Activated naive CD4-positive, alpha-beta T cell treated with anti-CD3 and anti-CD28 coated beads, Interleukin-2, amount 50 U/mL, for 16 hours (primary cell): ENCODE measurements around the gene NECAB2.

ENCODE experiments used
- DNase-seq: peaks from one replicate; pipeline ENCODE4 v3.0.0-alpha.2; 2020

The NECAB2 gene

DNA sequence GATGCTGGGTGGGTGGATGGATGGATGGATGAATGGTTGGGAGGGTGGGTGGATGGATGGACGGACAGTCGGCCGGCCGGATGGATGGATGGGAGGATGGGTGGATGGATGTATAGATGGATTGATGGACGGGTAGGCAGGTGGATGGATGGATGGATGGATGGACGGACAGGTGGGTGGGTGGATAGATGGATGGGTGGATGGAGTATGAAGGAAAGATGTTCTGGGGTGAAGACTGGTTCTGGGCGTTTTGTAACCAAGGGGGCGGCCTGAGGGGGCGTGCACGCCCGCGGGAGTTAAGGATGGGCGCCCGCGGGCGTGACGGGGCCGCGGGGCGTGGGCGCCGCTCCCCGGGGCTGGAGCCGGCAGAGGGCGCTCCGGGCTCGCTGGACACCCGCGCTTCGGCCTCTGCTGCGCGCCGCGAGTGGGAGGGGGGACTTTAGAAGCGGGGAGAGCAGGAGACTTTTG is at the start of gene NECAB2:
Gene NECAB2, plus strand, starts transcription at position 407 of the 468 bp plus-strand sequence. CDS start 405 bp downstream, outside the sequence.
- DNase-seq = no peak

DNA sequence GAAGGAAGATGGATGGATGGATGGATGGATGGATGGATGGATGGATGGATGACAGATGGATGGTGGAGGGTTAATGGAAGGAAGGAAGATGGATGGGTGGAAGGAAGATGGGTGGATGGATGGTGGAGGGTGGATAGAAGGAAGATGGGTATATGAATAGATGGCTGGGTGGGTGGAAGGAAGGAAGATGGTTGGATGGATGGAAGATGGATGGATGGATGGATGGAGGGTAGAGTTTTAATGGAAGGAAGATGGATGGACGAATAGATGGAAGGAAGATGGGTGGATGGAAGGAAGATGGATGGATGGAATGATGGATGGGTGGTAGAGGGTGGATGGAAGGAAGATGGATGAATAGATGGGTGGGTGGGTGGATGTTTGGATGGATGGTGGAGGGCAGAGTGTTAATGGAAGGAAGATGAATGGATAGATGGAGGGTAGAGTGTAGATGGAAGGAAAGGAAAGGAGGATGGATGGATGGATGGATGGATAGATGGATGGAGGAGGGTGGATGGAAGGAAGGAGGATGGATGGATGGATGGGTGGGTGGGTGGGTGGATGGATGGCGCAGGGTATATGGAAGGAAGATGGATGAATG is 47.1 kb upstream of the NECAB2 start:
- DNase-seq = no peak

DNA sequence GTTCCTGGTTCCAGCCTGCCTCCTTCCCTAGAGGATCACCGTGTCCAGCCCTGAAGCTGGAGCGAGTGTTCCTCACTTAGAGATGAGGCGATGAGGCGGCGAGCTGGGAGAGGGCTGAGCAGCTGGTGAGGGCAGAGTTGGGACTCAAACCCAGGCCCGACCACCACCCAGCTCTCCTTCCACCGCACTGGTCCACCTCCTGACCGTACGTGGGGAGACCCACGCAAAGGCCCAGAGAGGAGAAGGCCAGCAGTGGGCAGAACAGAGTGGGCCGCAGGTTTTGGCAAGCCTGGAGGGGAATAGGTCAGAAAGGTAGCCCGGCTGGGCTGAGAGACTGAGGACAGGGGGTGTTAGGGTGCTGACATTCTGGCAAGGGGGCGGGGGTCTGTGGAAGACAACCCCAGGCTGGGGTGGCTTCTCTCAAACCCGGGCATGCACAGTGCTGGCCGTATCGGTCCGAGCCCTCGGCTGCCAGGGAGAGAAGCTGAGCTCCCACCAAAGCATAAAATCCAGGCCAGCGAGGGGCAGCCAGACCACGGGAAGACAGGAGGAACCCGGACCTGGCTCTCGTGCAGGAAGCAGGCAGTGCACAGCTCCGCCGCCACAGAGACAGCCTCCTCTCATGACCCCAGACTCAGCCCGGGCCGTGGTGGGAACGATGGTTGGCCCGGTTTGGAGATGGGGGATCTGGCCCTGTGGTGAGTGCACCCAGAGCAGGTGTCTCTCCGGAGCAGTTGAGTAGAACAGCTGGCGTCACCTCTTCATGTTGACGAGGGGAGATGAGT is 44.3 kb upstream of the NECAB2 start:
- no peak for DNase-seq

DNA sequence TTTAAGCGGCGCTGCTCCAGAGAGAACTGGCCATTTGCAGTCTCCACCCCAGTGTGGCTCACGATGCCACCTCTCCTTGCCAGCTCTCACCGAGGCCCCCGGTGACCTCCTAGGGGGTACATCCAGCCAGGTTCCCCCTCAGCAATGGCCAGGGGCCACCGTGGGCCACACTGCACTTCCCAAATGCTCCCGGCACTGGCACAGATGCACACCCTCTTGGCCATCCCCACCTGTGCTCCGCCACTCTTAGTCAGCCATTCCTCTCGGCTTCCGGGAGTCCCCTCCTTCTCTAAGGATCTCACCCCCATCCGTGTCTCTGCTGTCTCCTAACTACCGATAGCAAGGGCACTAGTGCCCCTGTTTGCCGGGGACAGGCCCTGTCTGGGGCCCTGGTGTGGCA is 43.4 kb upstream of the NECAB2 start:
- no peak for DNase-seq

DNA sequence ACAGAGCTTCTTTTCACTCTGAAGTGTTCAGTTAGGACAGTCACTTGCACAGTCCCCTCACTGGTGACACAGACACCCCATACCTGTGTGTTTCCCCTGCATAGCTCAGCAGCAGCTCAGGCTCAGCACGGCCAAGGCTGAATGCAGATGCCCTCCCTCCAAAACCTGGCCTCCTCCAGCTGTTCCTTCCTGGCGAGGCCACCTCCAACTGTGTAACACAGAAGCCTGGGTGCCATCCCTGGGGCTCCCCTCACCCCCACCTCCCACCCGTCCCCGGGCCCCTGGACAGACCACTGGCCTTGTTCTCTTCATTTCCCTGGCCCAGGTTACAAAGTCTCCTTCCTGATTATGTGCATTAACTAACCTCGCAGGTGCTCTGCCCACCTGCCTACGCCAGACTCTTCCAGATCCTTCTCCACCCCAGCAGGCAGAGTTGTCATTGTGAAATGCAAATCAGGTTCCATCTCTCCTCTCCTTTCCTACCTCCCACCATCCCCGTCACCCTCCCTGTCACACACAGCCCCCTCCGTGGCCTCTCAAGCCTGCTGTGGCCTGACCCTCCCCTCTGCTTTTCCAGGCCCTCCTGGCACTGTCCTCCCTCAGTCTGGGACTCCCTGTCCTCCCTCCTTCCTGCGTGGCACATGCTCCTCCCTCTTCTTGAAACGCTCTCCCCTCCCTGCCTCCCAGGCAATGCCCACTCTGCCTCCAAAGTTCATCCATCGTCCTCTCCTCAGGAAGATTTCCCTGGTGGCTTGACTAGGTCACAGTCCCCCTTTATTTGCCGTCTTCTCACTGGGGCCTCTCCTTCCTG is 42.7 kb upstream of the NECAB2 start:
- DNase-seq = no peak

DNA sequence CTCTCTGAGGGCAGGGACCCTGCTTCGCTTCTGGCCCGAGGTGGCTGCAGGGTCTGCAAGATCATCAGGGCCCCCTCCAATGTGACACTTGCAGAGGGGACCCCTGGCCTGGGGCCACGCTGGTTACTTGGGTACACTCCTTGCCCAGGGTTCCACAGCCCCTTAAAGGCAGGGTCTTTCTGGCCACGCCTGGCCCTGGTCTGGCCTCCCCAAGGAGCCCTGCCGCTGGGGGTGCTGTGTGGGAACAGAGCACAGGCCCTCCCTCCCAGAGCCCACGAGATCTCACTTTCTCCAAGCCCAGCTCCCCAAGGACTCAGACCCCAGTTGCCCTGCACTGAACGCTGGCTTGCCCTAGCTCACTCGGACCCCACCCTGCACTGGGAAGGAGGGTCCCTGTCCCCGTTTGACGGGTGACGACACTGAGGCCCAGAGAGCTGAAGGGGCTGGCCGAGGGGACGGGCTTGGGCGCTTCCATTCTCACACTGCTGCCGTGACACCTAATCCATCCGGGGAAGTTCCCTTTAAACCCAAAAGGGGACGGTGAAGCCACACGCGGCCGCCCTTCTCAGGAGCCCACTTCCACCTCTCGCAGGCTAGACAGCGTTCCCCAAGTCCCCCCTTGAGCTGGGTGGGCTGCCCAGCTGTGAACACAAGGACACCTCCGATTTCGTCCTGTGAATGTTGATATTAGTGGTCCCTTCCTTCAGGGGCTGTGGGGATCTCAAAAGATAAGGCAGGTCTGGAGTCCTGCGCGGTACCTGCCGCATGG is 41.9 kb upstream of the NECAB2 start:
- no peak for DNase-seq

DNA sequence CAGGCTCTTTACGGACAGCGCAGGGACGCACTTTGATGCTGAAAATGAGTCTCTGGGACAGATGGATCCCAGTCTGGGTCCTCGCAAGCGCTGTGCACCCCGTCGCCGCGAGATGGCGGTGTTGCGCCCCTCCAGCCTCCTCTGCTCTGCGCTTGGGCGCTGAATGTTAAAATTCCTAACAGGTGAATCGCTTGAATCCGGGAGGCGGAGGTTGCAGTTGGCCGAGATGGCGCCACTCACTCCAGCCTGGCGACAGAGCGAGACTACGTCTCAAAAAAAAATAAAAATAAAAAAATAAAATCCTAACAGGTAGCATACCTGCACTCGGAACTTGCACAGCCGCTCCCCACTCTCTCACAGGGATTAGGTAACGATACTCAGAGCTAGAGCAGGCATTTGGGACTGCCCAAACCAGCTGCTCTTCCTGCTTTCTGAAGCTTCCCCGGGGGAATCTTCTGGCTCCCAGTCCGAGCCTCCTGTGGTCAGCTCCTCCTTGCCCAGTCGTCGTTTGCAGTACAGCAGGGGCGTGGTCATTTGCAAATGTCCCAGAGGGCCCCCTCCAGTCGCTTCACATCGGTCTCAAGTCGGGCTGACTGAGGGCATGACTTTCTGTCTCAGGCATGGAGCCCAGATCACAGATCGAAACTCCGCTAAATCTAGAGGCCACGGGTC is 41.2 kb upstream of the NECAB2 start:
- peak; percentile 65 for DNase-seq

DNA sequence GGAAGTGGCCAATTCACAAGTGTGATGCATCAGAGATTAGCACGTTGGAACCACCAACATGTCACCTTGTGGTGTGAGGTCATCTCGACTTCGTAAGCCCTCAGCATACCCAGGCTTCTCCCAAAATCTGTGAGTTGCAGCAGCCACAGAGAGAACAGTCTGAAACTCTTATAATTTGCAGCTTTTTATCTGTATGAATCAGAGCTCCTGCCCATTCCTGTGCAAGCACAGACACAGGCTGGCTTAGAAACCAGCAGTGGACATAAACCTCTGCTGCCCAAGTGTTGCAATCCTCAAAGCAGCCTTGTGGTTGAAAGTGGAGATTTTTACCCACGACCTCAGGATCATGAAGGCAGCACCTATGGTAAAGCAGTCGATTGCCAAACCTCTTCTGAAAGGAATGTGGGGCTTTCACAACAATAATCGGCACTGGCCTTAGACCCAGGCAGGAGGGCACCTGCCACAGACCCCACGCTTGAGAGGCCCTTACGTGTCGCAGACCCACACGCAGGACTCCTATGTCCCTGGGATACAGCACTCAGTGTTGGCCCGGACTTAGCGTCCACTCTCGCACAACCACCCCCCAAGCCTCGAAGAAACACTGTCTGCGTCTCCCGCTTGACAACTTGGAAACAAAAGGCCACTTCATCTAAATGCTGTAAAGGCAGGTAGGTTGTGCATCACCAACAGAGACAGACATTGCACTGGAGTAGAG is 39.5 kb upstream of the NECAB2 start:
- DNase-seq = no peak

DNA sequence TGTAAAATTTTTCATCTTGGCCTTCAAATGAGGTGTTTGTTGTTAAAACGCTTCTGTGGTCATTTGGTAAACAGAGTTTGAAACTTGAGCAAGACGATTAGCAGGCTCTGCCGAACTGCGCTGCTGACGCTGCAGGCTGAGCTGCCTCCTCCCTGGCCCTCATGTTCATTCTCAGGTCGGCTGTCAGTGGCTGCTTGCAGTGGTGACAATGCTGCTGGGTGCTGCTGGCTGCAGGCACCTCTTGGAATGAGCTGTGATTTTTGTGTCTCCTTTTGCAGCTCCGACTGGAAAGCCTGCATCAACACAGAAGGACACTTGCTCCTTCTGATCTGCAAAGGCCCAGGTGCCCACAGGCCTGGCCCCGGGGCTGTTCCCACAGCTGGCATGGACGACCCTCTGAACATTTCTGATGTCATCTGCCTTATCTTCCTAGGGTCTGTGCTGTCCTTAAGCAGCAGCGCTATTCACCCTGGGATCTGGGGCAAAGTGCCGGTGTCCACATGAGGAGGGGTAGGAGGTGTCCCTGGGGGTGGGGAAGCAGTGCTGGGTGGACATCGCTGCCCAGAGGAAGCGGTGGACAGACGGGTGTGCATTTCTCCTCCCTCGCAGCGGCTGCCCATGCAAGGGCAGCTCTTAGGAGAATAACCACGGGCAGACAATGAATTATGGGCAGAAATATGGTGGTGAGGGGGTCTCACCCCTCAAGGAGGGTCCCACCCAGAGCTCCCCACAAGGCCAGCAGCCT is 38.1 kb upstream of the NECAB2 start:
- DNase-seq = no peak

DNA sequence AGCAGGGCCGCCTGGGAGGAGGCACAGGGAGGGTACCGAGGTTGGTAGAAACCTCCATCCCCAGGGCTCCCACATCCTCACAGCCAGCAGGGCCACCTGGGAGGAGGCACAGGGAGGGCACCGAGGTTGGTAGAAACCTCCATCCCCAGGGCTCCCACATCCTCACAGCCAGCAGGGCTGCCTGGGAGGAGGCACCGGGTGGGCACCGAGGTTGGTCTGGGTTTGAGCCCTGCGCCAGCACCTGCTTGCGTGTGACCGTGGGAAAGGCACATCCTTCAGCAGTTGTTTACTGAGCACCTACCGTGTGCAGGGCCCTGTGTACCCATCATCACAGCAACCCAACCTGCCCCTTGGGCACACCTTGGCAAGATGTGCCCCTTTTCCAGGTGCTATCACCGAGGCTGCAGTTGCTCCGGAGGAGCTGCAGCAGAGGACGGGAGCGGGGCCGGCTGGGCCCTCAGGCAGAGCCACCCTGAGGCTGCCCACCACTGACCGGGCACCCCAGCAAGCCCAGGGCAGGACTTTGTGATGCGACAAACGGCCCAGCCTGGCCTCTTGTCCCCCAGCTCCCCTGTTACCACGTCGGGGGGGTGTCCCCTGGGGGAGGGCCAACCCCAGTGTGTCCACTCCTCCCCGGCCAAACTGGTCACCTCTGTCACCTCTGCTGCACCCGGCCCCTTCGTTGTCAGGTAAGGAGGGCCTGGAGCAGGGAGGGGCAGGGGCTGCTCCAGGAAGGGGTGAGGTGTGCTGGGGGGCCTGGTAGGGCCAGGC is 37.1 kb upstream of the NECAB2 start:
- no peak for DNase-seq

DNA sequence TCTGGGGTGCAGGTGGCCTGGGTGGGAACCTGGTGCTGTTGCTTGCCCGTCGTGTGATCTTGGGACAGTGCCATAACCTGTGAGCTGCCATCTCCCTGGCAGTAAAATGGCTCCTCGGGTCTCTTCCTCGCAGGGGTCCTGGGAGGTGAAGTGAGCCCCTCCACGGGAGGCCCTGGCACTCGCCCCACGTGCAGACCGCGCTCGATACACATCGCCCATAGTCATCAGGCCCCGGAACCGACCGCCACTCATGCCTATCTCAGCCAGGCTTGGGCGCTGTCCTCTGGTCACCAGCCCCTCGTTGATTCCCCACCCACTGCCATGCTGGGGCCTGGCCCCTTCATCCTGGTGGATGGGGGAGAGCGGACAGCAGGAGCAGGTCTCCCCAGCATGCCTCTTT is 36.5 kb upstream of the NECAB2 start:
- DNase-seq = no peak

DNA sequence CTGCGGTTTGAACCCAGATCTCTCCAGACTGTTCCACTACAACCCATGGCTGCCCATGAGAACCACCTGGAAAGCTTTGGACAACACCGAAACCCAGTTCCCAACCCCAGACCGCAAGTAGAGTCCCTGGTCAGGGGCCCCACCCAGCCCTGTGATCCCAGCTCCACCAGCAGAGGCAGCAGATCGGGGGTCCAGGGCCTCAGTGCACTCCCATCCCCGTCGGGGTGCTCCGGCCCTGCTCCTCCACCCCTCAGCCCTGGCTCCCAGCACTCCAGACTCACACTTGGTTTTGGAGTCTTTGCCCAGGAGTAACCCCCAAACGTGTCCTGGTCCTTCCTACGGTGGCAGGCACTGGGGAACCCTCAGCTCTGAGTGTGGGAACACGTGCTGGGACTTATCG is 35.7 kb upstream of the NECAB2 start:
- DNase-seq = no peak

DNA sequence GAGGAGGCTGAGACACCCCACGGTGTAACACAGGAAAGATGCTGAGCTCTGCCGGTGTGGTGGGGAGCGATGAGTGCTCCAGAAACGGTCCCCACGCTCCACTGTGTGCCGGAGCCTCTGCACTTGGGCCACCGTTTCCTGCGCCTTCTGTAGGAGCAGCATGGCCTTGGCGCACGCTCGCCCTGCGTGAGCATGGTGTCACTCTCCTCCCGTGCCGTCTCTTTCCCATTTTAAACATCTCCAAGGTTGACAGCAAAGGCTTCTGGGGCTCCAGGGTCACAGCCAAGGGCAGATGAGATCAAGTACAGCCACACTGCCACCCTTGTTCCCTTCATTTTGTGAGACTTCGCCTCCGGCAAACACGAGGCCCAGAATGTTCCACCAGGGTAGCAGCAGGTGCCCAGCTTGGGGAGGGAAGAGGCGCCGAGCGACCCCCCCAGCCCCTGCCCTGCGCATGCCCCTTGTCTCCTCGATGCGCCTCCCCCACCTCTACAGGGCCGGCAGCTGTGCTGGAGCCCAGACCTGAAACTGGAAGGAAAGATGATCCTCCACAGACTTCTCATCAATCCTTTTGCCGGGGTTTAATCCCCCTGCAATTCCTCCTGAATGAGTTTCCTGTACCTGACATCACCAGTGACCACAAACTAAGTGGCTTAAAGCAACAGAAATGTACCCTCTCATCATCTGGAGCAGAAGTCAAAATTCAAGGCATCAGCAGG is 34.9 kb upstream of the NECAB2 start:
- no peak for DNase-seq

DNA sequence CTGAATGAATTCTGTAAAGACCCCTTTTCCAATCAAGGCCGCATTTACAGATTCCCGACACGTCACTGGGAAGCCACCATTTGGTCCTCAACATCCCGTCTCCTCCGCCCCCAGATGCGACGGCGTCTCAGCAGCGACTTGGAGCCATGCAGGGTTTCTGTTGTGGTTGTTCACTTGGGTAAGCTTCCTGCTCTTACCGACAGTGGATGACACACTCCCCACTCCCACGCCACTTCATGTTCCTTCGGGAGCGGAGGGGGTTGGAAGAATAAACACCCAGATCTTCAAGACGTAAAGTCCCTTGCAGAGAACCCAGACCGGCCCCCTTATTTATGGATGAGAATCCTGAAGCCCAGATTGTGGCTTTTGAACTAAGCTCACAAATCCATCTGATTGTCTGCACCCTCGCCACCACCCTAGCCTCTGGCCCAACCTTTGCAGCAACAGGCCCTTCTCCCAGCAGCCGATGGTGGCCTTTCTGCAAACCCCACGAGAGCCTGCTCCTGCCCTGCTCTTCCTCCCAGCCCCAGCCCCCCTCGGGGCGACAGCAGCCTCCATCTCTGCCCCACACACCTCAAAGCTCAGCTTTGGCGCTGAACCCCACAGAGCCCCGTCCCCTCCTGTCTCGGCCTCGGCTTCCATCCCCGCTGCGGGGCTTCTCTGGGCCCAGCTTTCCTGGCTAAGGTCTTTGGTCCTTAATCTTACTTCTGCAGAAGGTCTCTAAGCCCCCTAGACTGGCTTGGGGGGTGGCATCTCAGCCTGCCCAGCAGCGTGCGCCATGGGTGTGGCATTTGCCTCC is 34.0 kb upstream of the NECAB2 start:
- DNase-seq = no peak

DNA sequence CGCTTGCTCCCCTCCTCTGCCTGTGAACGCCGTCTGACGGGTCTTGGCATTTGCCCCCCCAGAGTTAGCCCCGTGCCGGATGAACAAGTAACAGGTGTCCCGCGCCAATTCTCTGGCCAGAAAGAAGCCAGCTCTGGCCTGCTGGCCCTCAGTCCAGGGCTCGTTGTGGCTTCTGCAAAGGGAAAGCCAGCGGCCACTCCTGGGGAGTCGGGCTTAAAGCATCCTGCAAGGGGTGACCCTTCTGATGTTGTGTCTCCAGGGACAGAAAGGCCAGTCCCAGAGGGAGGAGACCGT is 33.4 kb upstream of the NECAB2 start:
- DNase-seq = no peak

DNA sequence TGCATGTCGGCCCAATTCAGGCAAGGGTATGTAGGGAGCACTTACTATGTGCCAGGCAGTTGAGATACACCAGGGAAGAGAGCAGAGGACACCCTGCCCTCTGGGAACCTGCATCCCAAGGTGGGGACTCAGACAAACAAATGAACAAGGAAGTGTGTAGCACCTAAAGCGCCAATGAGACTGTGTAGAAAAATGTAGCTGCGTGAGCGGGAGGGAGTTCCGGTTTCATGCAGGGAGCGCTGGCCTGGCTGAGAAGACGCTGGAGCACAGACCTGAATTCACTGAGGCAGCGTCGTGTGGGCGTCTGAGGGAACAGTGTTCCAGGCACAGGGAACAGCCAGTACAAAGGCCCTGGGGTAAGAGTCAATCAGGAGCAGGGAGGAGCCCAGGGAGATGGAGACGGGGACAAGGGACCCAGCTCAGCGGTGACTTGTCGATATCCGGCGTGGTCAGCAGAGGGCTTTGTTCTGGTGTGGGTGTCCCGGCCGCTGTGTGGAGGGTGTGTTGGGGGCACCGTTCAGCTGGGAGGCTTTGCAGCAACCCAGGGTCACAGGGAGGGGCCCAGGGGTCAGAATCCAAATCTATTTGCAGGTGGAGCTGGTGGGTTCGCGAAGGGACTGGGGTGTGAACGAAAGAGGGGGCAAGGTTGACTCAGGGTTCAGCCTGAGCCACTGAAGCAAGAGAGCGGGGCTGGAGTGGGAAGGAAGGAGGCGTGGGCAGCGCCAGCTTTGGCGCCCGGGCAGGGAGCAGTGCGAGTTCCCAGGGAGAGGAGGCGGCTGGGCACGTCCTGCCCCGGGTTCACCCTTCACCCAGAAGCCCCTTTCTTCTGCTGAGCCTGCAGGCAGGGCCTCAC is 32.8 kb upstream of the NECAB2 start:
- no peak for DNase-seq

DNA sequence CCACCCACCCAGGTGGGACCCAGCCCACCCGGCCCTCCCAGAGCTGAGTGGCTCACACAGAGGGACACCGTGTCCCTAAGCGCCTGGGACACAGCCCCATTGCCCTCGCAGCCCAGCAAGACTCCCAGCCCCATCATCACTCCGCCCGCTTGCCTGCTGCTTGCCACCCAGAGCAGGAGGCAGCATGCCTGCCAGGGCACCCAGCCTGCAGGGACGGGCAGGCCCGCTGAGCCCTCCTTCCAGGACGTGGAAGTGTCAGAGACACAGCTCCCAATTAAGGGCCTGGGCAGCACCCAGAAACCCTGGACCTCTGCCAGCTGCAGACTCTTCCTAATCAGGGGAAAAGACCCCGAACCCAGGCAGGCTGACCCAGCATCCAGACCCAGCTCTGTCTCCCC is 32.2 kb upstream of the NECAB2 start:
- no peak for DNase-seq
